Activated B cell treated with CpG ODN at 0.5 μM for 24 hours (primary cell): ENCODE data around the gene GLIPR1. TPM values are rescaled to one million over a fixed set of nuclear protein-coding genes. Genes with fewer than 3 reads are reported as not detected.
"Not testable (repeated sequence)": the region's sequence is repeated elsewhere in the genome, so short reads cannot be mapped to it uniquely, and the experiment has no call there.

ENCODE experiments used
- ATAC-seq: fragments of 200-7000 bp; cut with Tn5 transposase; one replicate; pipeline ENCODE4 v1.10.0; 2021; ENCODE audit warnings: low read depth, mild to moderate bottlenecking, moderate library complexity
- CTCF ChIA-PET: fragments of 350-600 bp; sonication (Branson Sonifier 250); formaldehyde crosslinking; loops from one replicate; lab custom pipeline; 2021; ENCODE audit warnings: antibody characterized with exemption; lab: Charles Lee
- POLR2A ChIA-PET: fragments of 350-600 bp; sonication (Branson Sonifier 250); formaldehyde crosslinking; loops from one replicate; lab custom pipeline; 2021; ENCODE audit warnings: antibody characterized with exemption; lab: Charles Lee
- DNase-seq: peaks from one replicate; pipeline ENCODE4 v3.0.0; 2022
- H3K27ac Mint-ChIP-seq: one replicate; pipeline ENCODE4 v1.8.0; 2020; ENCODE audit warnings: mixed read lengths
- H3K27me3 Mint-ChIP-seq: one replicate; pipeline ENCODE4 v1.8.0; 2021; ENCODE audit warnings: mixed read lengths
- H3K36me3 Mint-ChIP-seq: one replicate; pipeline ENCODE4 v1.8.0; 2021; ENCODE audit warnings: low read depth, mixed read lengths
- H3K4me1 Mint-ChIP-seq: one replicate; pipeline ENCODE4 v1.8.0; 2021; ENCODE audit warnings: mixed read lengths
- H3K4me3 Mint-ChIP-seq: one replicate; pipeline ENCODE4 v1.8.0; 2020; ENCODE audit warnings: mild to moderate bottlenecking, mixed read lengths
- H3K9me3 Mint-ChIP-seq: one replicate; pipeline ENCODE4 v1.8.0; 2020; ENCODE audit warnings: mixed read lengths
- CTCF ChIP-seq: fragments of 200-600 bp; IDR thresholded peaks from one replicate; pipeline ENCODE4 v1.8.0; 2022; ENCODE audit warnings: antibody characterized with exemption, mild to moderate bottlenecking
- intact Hi-C: fragments of 100-400 bp; cut with micrococcal nuclease; formaldehyde crosslinking; loops from one replicate; pipeline ENCODE4 v1.15.1; 2024
- total RNA-seq: library from RNA; stranded (reverse); gene quantifications from 2 replicates; pipeline ENCODE4 v1.2.3, GENCODE V29; 2022

GLIPR1 gene
- total RNA-seq, 1 donor from 2014 or later: 45.4 TPM

GRCh38 chr12:75444429-75445136 is 36.0 kb upstream of the GLIPR1 start:
- intact Hi-C loops: no loop called here
- peaks cover 12% of the 10 kb centered on the region for H3K27me3 Mint-ChIP-seq
- no peaks in the 10 kb centered on the region for H3K36me3 Mint-ChIP-seq
- H3K9me3 Mint-ChIP-seq: no peaks in the 10 kb centered on the region
- no peak for TF ChIP-seq CTCF
- no peak overlapping the region for H3K27ac Mint-ChIP-seq
- no peak for ATAC-seq
- H3K4me1 Mint-ChIP-seq: no peaks in the 10 kb centered on the region
- no peak overlapping the region for H3K4me3 Mint-ChIP-seq
- ChIA-PET POLR2A (no interaction called here), CTCF (no interaction called here)
- DNase-seq: no peak

- ATAC-seq: not testable (repeated sequence)
Measured at GRCh38 chr12:75445137-75445507, 35.4 kb upstream of the GLIPR1 start.

GRCh38 chr12:75446857-75447256 is 33.7 kb upstream of the GLIPR1 start:
- ChIA-PET CTCF (interaction anchor here (1.1 kb wide), 1 partner anchor 9 kb away, joined by 4 read pairs; no protein-coding TSS in a partner anchor), POLR2A (no interaction called here)
- DNase-seq: no peak
- H3K9me3 Mint-ChIP-seq: no peaks in the 10 kb centered on the region
- H3K27ac Mint-ChIP-seq: no peak overlapping the region
- no peaks in the 10 kb centered on the region for H3K36me3 Mint-ChIP-seq
- H3K27me3 Mint-ChIP-seq: peaks cover 6% of the 10 kb centered on the region
- TF ChIP-seq CTCF: no peak
- intact Hi-C loops: no loop called here
- H3K4me1 Mint-ChIP-seq: no peaks in the 10 kb centered on the region
- ATAC-seq: no peak
- H3K4me3 Mint-ChIP-seq: no peak overlapping the region

More at GRCh38 chr12:75445137-75445507, 35.4 kb upstream of the GLIPR1 start:
- H3K4me3 Mint-ChIP-seq, H3K4me1 Mint-ChIP-seq, H3K9me3 Mint-ChIP-seq, POLR2A ChIA-PET, DNase-seq, H3K36me3 Mint-ChIP-seq, H3K27ac Mint-ChIP-seq, CTCF ChIA-PET, intact Hi-C loops: not testable (repeated sequence)
- peaks cover 12% of the 10 kb centered on the region for H3K27me3 Mint-ChIP-seq

GRCh38 chr12:75447691-75448393 is 32.7 kb upstream of the GLIPR1 start:
- ATAC-seq (no peak), DNase-seq (no peak)
- TF ChIP-seq CTCF: no peak
- H3K27ac Mint-ChIP-seq: no peak overlapping the region
- no peaks in the 10 kb centered on the region for H3K36me3 Mint-ChIP-seq
- H3K4me3 Mint-ChIP-seq: no peak overlapping the region
- no peaks in the 10 kb centered on the region for H3K4me1 Mint-ChIP-seq
- CTCF ChIA-PET: no interaction called here
- H3K9me3 Mint-ChIP-seq: no peaks in the 10 kb centered on the region
- intact Hi-C loops: no loop called here
- POLR2A ChIA-PET: no interaction called here
- H3K27me3 Mint-ChIP-seq: peaks cover 3% of the 10 kb centered on the region

GRCh38 chr12:75452675-75453330 is 27.8 kb upstream of the GLIPR1 start:
- Mint-ChIP-seq H3K27ac (no peak overlapping the region), H3K36me3 (peaks cover 3% of the 10 kb centered on the region), H3K9me3 (peaks cover 5% of the 10 kb centered on the region), H3K4me3 (no peak overlapping the region), H3K4me1 (no peaks in the 10 kb centered on the region), H3K27me3 (no peaks in the 10 kb centered on the region)
- DNase-seq (no peak), ATAC-seq (no peak)
- CTCF ChIA-PET: no interaction called here
- TF ChIP-seq CTCF: no peak
- intact Hi-C loops: no loop called here
- POLR2A ChIA-PET: interaction anchor here (0.7 to 1.2 kb wide), 2 partner anchors 28 to 63 kb away, joined by 3 read pairs; partner anchors contain the start of gene GLIPR1
